K562 (cell line): ENCODE results near the gene MBD1. TPM values are rescaled to one million over a fixed set of nuclear protein-coding genes. Genes with fewer than 3 reads are reported as not detected.

Experiments
- C11orf30 ChIP-seq: fragments of 450-650 bp; IDR thresholded peaks from 2 replicates; pipeline ENCODE4 v1.6.1; 2016; ENCODE audit warnings: low read depth, mild to moderate bottlenecking
- CBX8 ChIP-seq: fragments of 200-600 bp; sonication (generic); IDR thresholded peaks from 2 replicates; pipeline ENCODE4 v1.6.1; 2012; ENCODE audit warnings: borderline replicate concordance, mixed run types, low read depth, mild to moderate bottlenecking, moderate library complexity, mixed read lengths, low read length, control low read depth, inconsistent platforms; ENCODE audit not compliant: poor library complexity, severe bottlenecking; ENCODE audit errors: extremely low read depth
- CEBPB ChIP-seq: fragments of 450-650 bp; IDR thresholded peaks from 2 replicates; pipeline ENCODE4 v1.6.1; 2016; ENCODE audit warnings: missing genetic modification characterization, missing compliant biosample characterization
- EWSR1 ChIP-seq: fragments of 450-650 bp; IDR thresholded peaks from 2 replicates; pipeline ENCODE4 v1.6.1; 2018; ENCODE audit warnings: borderline replicate concordance, mild to moderate bottlenecking, low read depth, moderate library complexity; ENCODE audit not compliant: partially characterized antibody
- GTF2B ChIP-seq: IDR thresholded peaks from 2 replicates; pipeline ENCODE4 v1.6.1; 2011; ENCODE audit not compliant: insufficient read length; ENCODE audit errors: extremely low read depth
- HDAC8 ChIP-seq: fragments of 450-650 bp; IDR thresholded peaks from 2 replicates; pipeline ENCODE4 v1.6.1; 2016; ENCODE audit warnings: mild to moderate bottlenecking, missing genetic modification characterization, moderate library complexity, missing compliant biosample characterization
- MCM5 ChIP-seq: fragments of 450-650 bp; IDR thresholded peaks from 2 replicates; pipeline ENCODE4 v1.6.1; 2016; ENCODE audit warnings: low read depth
- MTA2 ChIP-seq: fragments of 450-650 bp; IDR thresholded peaks from 2 replicates; pipeline ENCODE4 v1.6.1; 2016; ENCODE audit warnings: low read depth
- POLR2H ChIP-seq: IDR thresholded peaks from 2 replicates; pipeline ENCODE4 v1.6.1; 2016; ENCODE audit warnings: missing genetic modification characterization, low read depth, mild to moderate bottlenecking, control low read depth, missing compliant biosample characterization, moderate library complexity
- RBBP5 ChIP-seq: fragments of 200-600 bp; sonication (generic); IDR thresholded peaks from 2 replicates; pipeline ENCODE4 v1.6.1; 2012; ENCODE audit warnings: borderline replicate concordance, mild to moderate bottlenecking, low read length, control low read depth, inconsistent platforms; ENCODE audit not compliant: insufficient read depth, poor library complexity, severe bottlenecking
- SIRT6 ChIP-seq: IDR thresholded peaks from one replicate; pipeline ENCODE4 v1.6.1; 2012; ENCODE audit warnings: low read depth, mild to moderate bottlenecking, control low read depth, inconsistent platforms, low read length, moderate library complexity
- SMARCE1 ChIP-seq: fragments of 450-650 bp; IDR thresholded peaks from 2 replicates; pipeline ENCODE4 v1.7.1; 2016; ENCODE audit warnings: mild to moderate bottlenecking
- STAT6 ChIP-seq: sonication (generic); formaldehyde crosslinking; IDR thresholded peaks from 2 replicates; pipeline ENCODE4 v1.8.1; 2023; ENCODE audit warnings: mild to moderate bottlenecking, missing genetic modification reagents
- TEAD2 ChIP-seq: fragments of 450-650 bp; IDR thresholded peaks from 2 replicates; pipeline ENCODE4 v1.6.1; 2016; ENCODE audit warnings: missing genetic modification characterization, control low read depth, missing compliant biosample characterization
- THRAP3 ChIP-seq: fragments of 450-650 bp; IDR thresholded peaks from 2 replicates; pipeline ENCODE4 v1.6.1; 2016; ENCODE audit warnings: mild to moderate bottlenecking, inconsistent platforms, borderline replicate concordance
- TSHZ1 ChIP-seq: fragments of 250-450 bp; sonication (Bioruptor Pico); IDR thresholded peaks from 2 replicates; pipeline ENCODE4 v1.4.0; 2020; ENCODE audit warnings: mild to moderate bottlenecking, moderate library complexity
- ZBTB1 ChIP-seq: sonication (generic); formaldehyde crosslinking; IDR thresholded peaks from 2 replicates; pipeline ENCODE4 v1.8.1; 2023; ENCODE audit warnings: missing genetic modification reagents, low read depth, mild to moderate bottlenecking, borderline replicate concordance
- ZBTB12 ChIP-seq: fragments of 250-450 bp; sonication (Bioruptor Pico); IDR thresholded peaks from 2 replicates; pipeline ENCODE4 v1.4.0; 2020
- ZC3H11A ChIP-seq: IDR thresholded peaks from 2 replicates; pipeline ENCODE4 v1.6.1; 2012; ENCODE audit warnings: low read depth, low read length, improper control_type of control experiment
- ZNF239 ChIP-seq: fragments of 250-450 bp; sonication (Bioruptor Pico); IDR thresholded peaks from 2 replicates; pipeline ENCODE4 v1.4.0; 2020; ENCODE audit warnings: mild to moderate bottlenecking
- polyA plus RNA-seq, 8 experiments: library from polyadenylated mRNA; depleted of rRNA in 4 of 8; stranded (reverse) in 5 of 8; unstranded in 3 of 8; fragments of >200 nt; fragmentation: Nextera tagmentation in 2 of 8; fragmentation: Illumina TruSeq in 1 of 8; extraction: Ambion mirVana in 2 of 8; extraction: Trizol in 1 of 8; gene quantifications; 2 replicates each; pipeline versions ENCODE4 v1.2.1 to v1.2.3, GENCODE V29; 2011 to 2014; ENCODE audit warnings: inconsistent platforms in 1 of 8, missing spikeins in 1 of 8
- total RNA-seq, 7 experiments: library from RNA; depleted of rRNA in 6 of 7; stranded (reverse); fragments of >200 nt in 6 of 7; fragmentation: Illumina TruSeq in 2 of 7; extraction: Trizol in 2 of 7; gene quantifications; 2 replicates each; pipeline versions ENCODE4 v1.2.1 to v1.2.3, GENCODE V29; 2011 to 2021; ENCODE audit warnings: low replicate concordance in 1 of 7

Gene MBD1
- total and polyA plus RNA-seq, 9 of the 15 experiments (the other 6 are each of a cell fraction or from before 2014, with no cell fraction given), result 3.0 to 59.7 (median 31.7) TPM

- TF ChIP-seq GTF2B, result no peak
- no peak for TF ChIP-seq ZBTB12
- no peak for TF ChIP-seq STAT6 (CRISPR knock-in tag)
- TF ChIP-seq RBBP5, result peak; percentile 34
- no peak for TF ChIP-seq HDAC8 (tag)
- no peak for TF ChIP-seq EWSR1
- no peak for TF ChIP-seq TSHZ1 (CRISPR knock-in tag)
- TF ChIP-seq C11orf30, result no peak
- 0 out of 2 replicates have a peak, but pooled peaks have one; percentile 5 for TF ChIP-seq SMARCE1
- TF ChIP-seq ZNF239 (CRISPR knock-in tag), result no peak
- no peak for TF ChIP-seq ZC3H11A
- peak; percentile 61 for TF ChIP-seq POLR2H
- no peak for TF ChIP-seq TEAD2 (tag)
- no peak for TF ChIP-seq SIRT6
- TF ChIP-seq CBX8, result no peak
- no peak for TF ChIP-seq THRAP3
- TF ChIP-seq MTA2, result no peak
- TF ChIP-seq MCM5, result no peak
- TF ChIP-seq CEBPB, result no peak
- TF ChIP-seq ZBTB1, result peak; percentile 76; the same call in 1 of the 2 replicates
Measured at GRCh38 chr18:50281295-50281971, at the start of gene MBD1 (continued).
